ENCODE data around the gene PLK1. TPM values are rescaled to one million over a fixed set of nuclear protein-coding genes. Genes with fewer than 3 reads are reported as not detected.
A peak's percentile ranks its signal among the peaks of the same experiment; 100 is the strongest.

PLK1 gene
- polyA plus RNA-seq, 1 donor from 2014 or later: 0.21 TPM

GRCh38 chr16:23640615-23640930, 38.1 kb upstream of the PLK1 start:
- Histone ChIP-seq H4K20me1 (ENCODE audit: insufficient read depth) (no peaks in the 10 kb centered on the region), H3K27me3 (ENCODE audit: insufficient read depth, low read depth, low read length) (no peaks in the 10 kb centered on the region), H3K4me2 (ENCODE audit: low read length) (peak overlapping the region; percentile 28), H3K9me3 (ENCODE audit: low read length) (no peaks in the 10 kb centered on the region), H3K4me3 (ENCODE audit: low read length) (peak overlapping the region; percentile 90), H3K36me3 (ENCODE audit: insufficient read depth, low read length) (peaks cover 4% of the 10 kb centered on the region), H2AFZ (ENCODE audit: low read depth, low read length) (peak overlapping the region; percentile 97), H3K27ac (ENCODE audit: low read length) (peak overlapping the region; percentile 67), H3K79me2 (replicated peaks; ENCODE audit: insufficient read depth, low read length) (peaks cover 27% of the 10 kb centered on the region), H3K9ac (ENCODE audit: low read length) (peak overlapping the region; percentile 87), H3K9me2 (ENCODE audit: insufficient read depth, low read length) (no peaks in the 10 kb centered on the region), H3F3A (ENCODE audit: insufficient read depth, low read length, poor library complexity, severe bottlenecking) (no peaks in the 10 kb centered on the region)
- TF ChIP-seq POLR2AphosphoS5 (IDR thresholded peaks at IDR 0.05) (no peak), SMC3 (conservative IDR thresholded peaks at IDR 0.05; ENCODE audit: poor library complexity) (no peak), MXI1 (conservative IDR thresholded peaks at IDR 0.05; ENCODE audit: poor library complexity, severe bottlenecking) (no peak), CTCF (IDR thresholded peaks at IDR 0.05; ENCODE audit: poor library complexity, severe bottlenecking) (no peak), TAF1 (IDR thresholded peaks at IDR 0.05; ENCODE audit: low read depth) (no peak), EZH2 (IDR thresholded peaks at IDR 0.05; ENCODE audit: borderline replicate concordance, insufficient read depth, low read length, poor library complexity, severe bottlenecking) (no peak), EP300 (conservative IDR thresholded peaks at IDR 0.05; ENCODE audit: poor library complexity, severe bottlenecking) (no peak), RAD21 (conservative IDR thresholded peaks at IDR 0.05) (no peak)
- TF ChIP-seq, protein P1, sequence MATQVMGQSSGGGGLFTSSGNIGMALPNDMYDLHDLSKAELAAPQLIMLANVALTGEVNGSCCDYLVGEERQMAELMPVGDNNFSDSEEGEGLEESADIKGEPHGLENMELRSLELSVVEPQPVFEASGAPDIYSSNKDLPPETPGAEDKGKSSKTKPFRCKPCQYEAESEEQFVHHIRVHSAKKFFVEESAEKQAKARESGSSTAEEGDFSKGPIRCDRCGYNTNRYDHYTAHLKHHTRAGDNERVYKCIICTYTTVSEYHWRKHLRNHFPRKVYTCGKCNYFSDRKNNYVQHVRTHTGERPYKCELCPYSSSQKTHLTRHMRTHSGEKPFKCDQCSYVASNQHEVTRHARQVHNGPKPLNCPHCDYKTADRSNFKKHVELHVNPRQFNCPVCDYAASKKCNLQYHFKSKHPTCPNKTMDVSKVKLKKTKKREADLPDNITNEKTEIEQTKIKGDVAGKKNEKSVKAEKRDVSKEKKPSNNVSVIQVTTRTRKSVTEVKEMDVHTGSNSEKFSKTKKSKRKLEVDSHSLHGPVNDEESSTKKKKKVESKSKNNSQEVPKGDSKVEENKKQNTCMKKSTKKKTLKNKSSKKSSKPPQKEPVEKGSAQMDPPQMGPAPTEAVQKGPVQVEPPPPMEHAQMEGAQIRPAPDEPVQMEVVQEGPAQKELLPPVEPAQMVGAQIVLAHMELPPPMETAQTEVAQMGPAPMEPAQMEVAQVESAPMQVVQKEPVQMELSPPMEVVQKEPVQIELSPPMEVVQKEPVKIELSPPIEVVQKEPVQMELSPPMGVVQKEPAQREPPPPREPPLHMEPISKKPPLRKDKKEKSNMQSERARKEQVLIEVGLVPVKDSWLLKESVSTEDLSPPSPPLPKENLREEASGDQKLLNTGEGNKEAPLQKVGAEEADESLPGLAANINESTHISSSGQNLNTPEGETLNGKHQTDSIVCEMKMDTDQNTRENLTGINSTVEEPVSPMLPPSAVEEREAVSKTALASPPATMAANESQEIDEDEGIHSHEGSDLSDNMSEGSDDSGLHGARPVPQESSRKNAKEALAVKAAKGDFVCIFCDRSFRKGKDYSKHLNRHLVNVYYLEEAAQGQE (IDR thresholded peaks at IDR 0.05; ENCODE audit: borderline replicate concordance): no peak

- Histone ChIP-seq H3K27ac (ENCODE audit: low read length) (peak within 1 kb of the TSS; percentile 85), H4K20me1 (ENCODE audit: insufficient read depth) (no peaks in the 10 kb centered on the region), H3K9me3 (ENCODE audit: low read length) (no peaks in the 10 kb centered on the region), H2AFZ (ENCODE audit: low read depth, low read length) (peak within 1 kb of the TSS; percentile 97), H3K36me3 (ENCODE audit: insufficient read depth, low read length) (peaks cover 8% of the 10 kb centered on the region), H3K4me2 (ENCODE audit: low read length) (peak within 1 kb of the TSS; percentile 48), H3K27me3 (ENCODE audit: insufficient read depth, low read depth, low read length) (no peaks in the 10 kb centered on the region), H3K9me2 (ENCODE audit: insufficient read depth, low read length) (no peaks in the 10 kb centered on the region), H3F3A (ENCODE audit: insufficient read depth, low read length, poor library complexity, severe bottlenecking) (no peaks in the 10 kb centered on the region), H3K79me2 (replicated peaks; ENCODE audit: insufficient read depth, low read length) (peaks cover 29% of the 10 kb centered on the region), H3K9ac (ENCODE audit: low read length) (peak within 1 kb of the TSS; percentile 87), H3K4me3 (ENCODE audit: low read length) (peak within 1 kb of the TSS; percentile 90)
- TF ChIP-seq POLR2AphosphoS5 (IDR thresholded peaks at IDR 0.05): peak; percentile 89
- TF ChIP-seq EZH2 (IDR thresholded peaks at IDR 0.05; ENCODE audit: borderline replicate concordance, insufficient read depth, low read length, poor library complexity, severe bottlenecking): no peak
- TF ChIP-seq RAD21 (conservative IDR thresholded peaks at IDR 0.05): no peak
- TF ChIP-seq MXI1 (conservative IDR thresholded peaks at IDR 0.05; ENCODE audit: poor library complexity, severe bottlenecking): peak; percentile 96
- TF ChIP-seq, protein P1 (IDR thresholded peaks at IDR 0.05; ENCODE audit: borderline replicate concordance): peak; percentile 64
- TF ChIP-seq TAF1 (IDR thresholded peaks at IDR 0.05; ENCODE audit: low read depth): peak; percentile 88
- TF ChIP-seq EP300 (conservative IDR thresholded peaks at IDR 0.05; ENCODE audit: poor library complexity, severe bottlenecking): peak; percentile 27
- TF ChIP-seq SMC3 (conservative IDR thresholded peaks at IDR 0.05; ENCODE audit: poor library complexity): peak; percentile 33
- no peak for TF ChIP-seq CTCF (IDR thresholded peaks at IDR 0.05; ENCODE audit: poor library complexity, severe bottlenecking)
Measured at GRCh38 chr16:23640931-23641765, 37.5 kb upstream of the PLK1 start, which contains the start of the genes DCTN5 and PALB2. Gene DCTN5 (plus strand): TSS chr16:23641466. CDS start chr16:23641543, 77 bp downstream. Gene PALB2 (minus strand): TSS chr16:23641310. CDS start chr16:23641157, 153 bp downstream.

Measured in neural cell (in vitro differentiated cells).